ENCODE measurements around the gene ZNF217.

DNA sequence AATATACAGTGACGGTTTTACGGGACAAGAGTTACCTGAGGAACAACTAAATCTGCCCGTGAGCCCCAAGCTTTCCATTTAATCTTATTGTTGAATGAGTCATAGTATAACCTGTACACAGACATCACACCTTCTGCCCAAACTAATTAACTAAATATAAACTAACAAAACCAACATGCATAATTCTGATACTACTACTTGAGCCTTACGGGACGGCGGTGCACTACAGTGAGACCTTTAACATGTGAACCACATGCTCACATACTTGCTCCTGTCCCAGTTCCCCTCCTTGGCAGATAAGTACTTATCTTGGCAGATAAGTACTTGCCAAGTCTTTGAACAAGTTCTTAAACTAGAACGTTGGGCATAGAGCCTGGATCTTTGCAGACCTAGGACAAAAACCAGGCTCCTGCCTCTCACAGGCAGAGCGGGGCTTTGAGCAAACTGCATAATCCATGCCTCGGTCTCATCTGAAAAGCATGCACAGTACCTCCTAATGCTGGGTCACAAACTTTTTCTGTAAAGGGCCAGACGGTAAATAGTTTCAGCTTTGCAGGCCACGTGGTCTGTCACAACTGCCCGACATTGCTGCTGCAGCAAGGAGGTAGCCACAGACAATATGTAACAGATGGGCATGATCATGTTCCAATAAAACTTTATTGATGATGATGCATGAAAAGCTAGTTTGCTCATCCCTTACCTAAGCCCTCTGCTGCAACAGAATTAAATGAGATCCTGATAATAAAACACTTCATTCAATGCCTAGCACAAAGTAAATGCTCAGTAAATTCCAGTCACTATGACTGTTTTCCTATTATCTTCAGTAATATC is 23.0 kb downstream of the ZNF217 start:
- TF ChIP-seq CTCF (IDR thresholded peaks at IDR 0.05; ENCODE audit: insufficient read depth, low read depth, low read length): no peak
- no peak for TF ChIP-seq EZH2 (IDR thresholded peaks at IDR 0.05; ENCODE audit: insufficient read depth, low read length)

Measured in astrocyte (in vitro differentiated cells and primary cell).